ENCODE data around the gene TAS2R50.

DNA sequence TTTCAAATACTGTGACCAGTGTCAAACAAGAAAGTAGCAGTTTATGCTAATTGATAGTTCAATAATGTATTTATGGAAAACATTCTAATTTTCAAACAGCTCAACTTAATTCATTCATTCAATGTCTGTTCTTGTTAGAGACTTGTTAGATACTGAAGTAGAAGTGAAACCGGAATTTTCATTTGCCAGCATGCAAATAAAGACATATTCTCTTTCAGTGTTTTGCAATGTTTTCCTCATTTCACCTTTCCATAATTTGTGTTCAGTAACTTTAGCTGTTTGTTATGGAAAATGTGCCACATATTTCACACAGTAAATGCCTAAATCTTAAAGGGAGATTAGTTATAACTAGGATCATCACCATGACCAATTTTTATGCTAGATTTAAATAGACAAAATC, 21.2 kb downstream of the TAS2R50 start:
- TF ChIP-seq, protein P1, sequence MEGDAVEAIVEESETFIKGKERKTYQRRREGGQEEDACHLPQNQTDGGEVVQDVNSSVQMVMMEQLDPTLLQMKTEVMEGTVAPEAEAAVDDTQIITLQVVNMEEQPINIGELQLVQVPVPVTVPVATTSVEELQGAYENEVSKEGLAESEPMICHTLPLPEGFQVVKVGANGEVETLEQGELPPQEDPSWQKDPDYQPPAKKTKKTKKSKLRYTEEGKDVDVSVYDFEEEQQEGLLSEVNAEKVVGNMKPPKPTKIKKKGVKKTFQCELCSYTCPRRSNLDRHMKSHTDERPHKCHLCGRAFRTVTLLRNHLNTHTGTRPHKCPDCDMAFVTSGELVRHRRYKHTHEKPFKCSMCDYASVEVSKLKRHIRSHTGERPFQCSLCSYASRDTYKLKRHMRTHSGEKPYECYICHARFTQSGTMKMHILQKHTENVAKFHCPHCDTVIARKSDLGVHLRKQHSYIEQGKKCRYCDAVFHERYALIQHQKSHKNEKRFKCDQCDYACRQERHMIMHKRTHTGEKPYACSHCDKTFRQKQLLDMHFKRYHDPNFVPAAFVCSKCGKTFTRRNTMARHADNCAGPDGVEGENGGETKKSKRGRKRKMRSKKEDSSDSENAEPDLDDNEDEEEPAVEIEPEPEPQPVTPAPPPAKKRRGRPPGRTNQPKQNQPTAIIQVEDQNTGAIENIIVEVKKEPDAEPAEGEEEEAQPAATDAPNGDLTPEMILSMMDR (IDR thresholded peaks at IDR 0.05), result no peak
- no peak for TF ChIP-seq POLR2A (IDR thresholded peaks at IDR 0.05)

Measured in breast epithelium (tissue), 3 donors.